H1 (cell line): Measurements from ENCODE around the gene DCTN3. TPM values are rescaled to one million over a fixed set of nuclear protein-coding genes. Genes with fewer than 3 reads are reported as not detected.

ENCODE experiments used
- CTCF ChIA-PET: fragments of 300-600 bp; sonication (Branson Sonifier 250); formaldehyde crosslinking; loops from one replicate; lab custom pipeline; 2021; ENCODE audit not compliant: partially characterized antibody; lab: Charles Lee
- POLR2A ChIA-PET: fragments of 300-600 bp; sonication (Branson Sonifier 250); formaldehyde crosslinking; loops from one replicate; lab custom pipeline; 2021; ENCODE audit warnings: inconsistent platforms; ENCODE audit not compliant: partially characterized antibody; lab: Charles Lee
- DNase-seq, 2 experiments: peaks; one replicate each; pipeline versions ENCODE4 v3.0.0 to v3.0.0-alpha.2; 2010 to 2022; ENCODE audit warnings: low spot score in 2 of 2, low read depth in 1 of 2, mixed read lengths in 1 of 2
- FAIRE-seq: peaks from 2 replicates; lab custom pipeline; 2011; peaks lifted over from hg19 to GRCh38; lab: Jason Lieb, UNC
- H2AFZ ChIP-seq: 2 replicates; pipeline ENCODE4 v1.8.1; 2012; ENCODE audit warnings: low read length, inconsistent platforms
- H2AK5ac ChIP-seq: 2 replicates; pipeline ENCODE4 v1.6.1; 2013; ENCODE audit warnings: low read depth, low read length
- H2BK120ac ChIP-seq: replicated peaks from 2 replicates; pipeline ENCODE3; 2013; ENCODE audit warnings: low read depth, low read length, inconsistent platforms
- H2BK12ac ChIP-seq: 2 replicates; pipeline ENCODE4 v1.6.1; 2013; ENCODE audit warnings: low read depth, low read length
- H2BK15ac ChIP-seq: 2 replicates; pipeline ENCODE4 v1.6.1; 2013; ENCODE audit warnings: low read length
- H2BK20ac ChIP-seq: 2 replicates; pipeline ENCODE4 v1.6.1; 2013; ENCODE audit warnings: low read length
- H2BK5ac ChIP-seq: 2 replicates; pipeline ENCODE4 v1.6.1; 2013; ENCODE audit warnings: low read depth, low read length
- H3K14ac ChIP-seq: 2 replicates; pipeline ENCODE4 v1.6.1; 2013; ENCODE audit warnings: inconsistent platforms; ENCODE audit not compliant: insufficient read length
- H3K18ac ChIP-seq: 2 replicates; pipeline ENCODE4 v1.6.1; 2013; ENCODE audit warnings: low read length; ENCODE audit errors: extremely low read depth
- H3K23ac ChIP-seq: 2 replicates; pipeline ENCODE4 v1.6.1; 2013; ENCODE audit warnings: inconsistent platforms; ENCODE audit not compliant: insufficient read length
- H3K23me2 ChIP-seq: 2 replicates; pipeline ENCODE4 v1.6.1; 2013; ENCODE audit warnings: low read depth, low read length
- H3K27ac ChIP-seq: 2 replicates; pipeline ENCODE4 v1.6.1; 2011; ENCODE audit warnings: low read depth, low read length, inconsistent platforms
- H3K27me3 ChIP-seq, 4 experiments: replicated peaks in 1 of 4; 1 replicate in 1 of 4; 2 replicates in 3 of 4; pipeline versions ENCODE4 v1.6.1 to v1.8.1; 2011 to 2013; ENCODE audit warnings: low read length in 3 of 4, mild to moderate bottlenecking in 3 of 4, inconsistent platforms in 2 of 4, mixed read lengths in 2 of 4, moderate library complexity in 1 of 4; ENCODE audit not compliant: control insufficient read depth in 3 of 4, insufficient read depth in 3 of 4; ENCODE audit errors: extremely low read depth in 1 of 4
- H3K36me3 ChIP-seq, 4 experiments: 2 replicates each; pipeline versions ENCODE4 v1.6.1 to v1.8.1; 2011 to 2013; ENCODE audit warnings: mild to moderate bottlenecking in 4 of 4, low read length in 3 of 4, moderate library complexity in 2 of 4, control low read depth in 1 of 4, inconsistent platforms in 1 of 4; ENCODE audit not compliant: insufficient read depth in 4 of 4, control insufficient read depth in 2 of 4
- H3K4ac ChIP-seq: replicated peaks from 2 replicates; pipeline ENCODE3; 2013; ENCODE audit warnings: low read length, low read depth, mixed read lengths, inconsistent platforms; ENCODE audit not compliant: insufficient read length
- H3K4me1 ChIP-seq, 4 experiments: replicated peaks in 1 of 4; 1 replicate in 1 of 4; 2 replicates in 3 of 4; pipeline versions ENCODE4 v1.6.1 to v1.8.1; 2011 to 2013; ENCODE audit warnings: low read length in 3 of 4, inconsistent platforms in 2 of 4, mixed read lengths in 1 of 4; ENCODE audit not compliant: insufficient read depth in 4 of 4, control insufficient read depth in 3 of 4
- H3K4me2 ChIP-seq, 2 experiments: 2 replicates each; pipeline versions ENCODE4 v1.6.1 to v1.8.1; 2011 to 2013; ENCODE audit warnings: low read depth in 2 of 2, low read length in 2 of 2, control low read depth in 1 of 2, inconsistent platforms in 1 of 2, mild to moderate bottlenecking in 1 of 2; ENCODE audit not compliant: insufficient read depth in 1 of 2
- H3K4me3 ChIP-seq, 4 experiments: fragments of 200-600, 300-600 bp in 1 of 4; sonication (generic), shearing (Covaris generic), sonication (Bioruptor Twin) in 1 of 4; 2 replicates each; pipeline versions ENCODE4 v1.5.1 to v1.8.1; 2011 to 2016; ENCODE audit warnings: low read length in 4 of 4, low read depth in 3 of 4, control low read depth in 2 of 4, inconsistent platforms in 2 of 4, mild to moderate bottlenecking in 2 of 4, mixed read lengths in 1 of 4, moderate library complexity in 1 of 4; ENCODE audit not compliant: insufficient read depth in 2 of 4; ENCODE audit errors: extremely low read depth in 1 of 4
- H3K56ac ChIP-seq: replicated peaks from 2 replicates; pipeline ENCODE3; 2013; ENCODE audit warnings: low read depth, mild to moderate bottlenecking, mixed read lengths, low read length, inconsistent platforms; ENCODE audit not compliant: insufficient read length
- H3K79me1 ChIP-seq: 2 replicates; pipeline ENCODE4 v1.6.1; 2013; ENCODE audit warnings: low read depth, low read length, control low read depth
- H3K79me2 ChIP-seq, 2 experiments: 2 replicates each; pipeline versions ENCODE4 v1.6.1 to v1.8.1; 2012 to 2013; ENCODE audit warnings: low read length in 2 of 2, mild to moderate bottlenecking in 2 of 2, inconsistent platforms in 1 of 2; ENCODE audit not compliant: insufficient read depth in 2 of 2, control insufficient read depth in 1 of 2
- H3K9ac ChIP-seq, 4 experiments: replicated peaks in 1 of 4; 1 replicate in 1 of 4; 2 replicates in 3 of 4; pipeline versions ENCODE4 v1.6.1 to v1.8.1; 2011 to 2013; ENCODE audit warnings: low read depth in 3 of 4, low read length in 3 of 4, control low read depth in 2 of 4, mild to moderate bottlenecking in 2 of 4, moderate library complexity in 2 of 4, inconsistent platforms in 1 of 4; ENCODE audit errors: extremely low read depth in 1 of 4
- H3K9me3 ChIP-seq, 2 experiments: 2 replicates each; pipeline versions ENCODE4 v1.6.1 to v1.8.1; 2012 to 2013; ENCODE audit warnings: mild to moderate bottlenecking in 2 of 2, moderate library complexity in 2 of 2, control low read depth in 1 of 2, inconsistent platforms in 1 of 2, low read depth in 1 of 2, low read length in 1 of 2, mixed read lengths in 1 of 2; ENCODE audit not compliant: insufficient read depth in 2 of 2
- H4K20me1 ChIP-seq, 2 experiments: replicated peaks in 1 of 2; 2 replicates each; pipeline versions ENCODE3 to v1.8.1; 2011 to 2013; ENCODE audit warnings: inconsistent platforms in 2 of 2, low read length in 2 of 2, mild to moderate bottlenecking in 1 of 2; ENCODE audit not compliant: insufficient read depth in 2 of 2, control insufficient read depth in 1 of 2
- H4K5ac ChIP-seq: 2 replicates; pipeline ENCODE4 v1.6.1; 2013; ENCODE audit warnings: low read length, low read depth, mixed read lengths, inconsistent platforms; ENCODE audit not compliant: insufficient read length
- H4K8ac ChIP-seq: 2 replicates; pipeline ENCODE4 v1.8.0; 2013; ENCODE audit warnings: mild to moderate bottlenecking, moderate library complexity, low read length, inconsistent platforms; ENCODE audit not compliant: insufficient read depth; ENCODE audit errors: extremely low read depth
- H4K91ac ChIP-seq: replicated peaks from 2 replicates; pipeline ENCODE3; 2013; ENCODE audit warnings: low read length, mixed read lengths, inconsistent platforms; ENCODE audit not compliant: insufficient read length
- BACH1 ChIP-seq: IDR thresholded peaks from 2 replicates; pipeline ENCODE4 v1.6.1; 2012; ENCODE audit warnings: low read length, improper control_type of control experiment
- EZH2 ChIP-seq: fragments of 200-600 bp; sonication (generic); IDR thresholded peaks from 2 replicates; pipeline ENCODE4 v1.7.1; 2012; ENCODE audit warnings: low read depth, mild to moderate bottlenecking, moderate library complexity, low read length, inconsistent platforms; ENCODE audit not compliant: severe bottlenecking
- GTF2F1 ChIP-seq: IDR thresholded peaks from 2 replicates; pipeline ENCODE4 v1.6.1; 2012; ENCODE audit warnings: low read depth, low read length, improper control_type of control experiment, borderline replicate concordance
- HDAC2 ChIP-seq, 2 experiments: fragments of 300-600 bp in 1 of 2; sonication (generic) in 1 of 2; IDR thresholded peaks; 2 replicates each; pipeline ENCODE4 v1.6.1; 2011 to 2012; ENCODE audit warnings: low read depth in 2 of 2, low read length in 2 of 2, mild to moderate bottlenecking in 2 of 2, moderate library complexity in 2 of 2, borderline replicate concordance in 1 of 2, inconsistent platforms in 1 of 2
- HDAC6 ChIP-seq: IDR thresholded peaks from one replicate; pipeline ENCODE4 v1.7.1; 2012; ENCODE audit warnings: low read depth, mild to moderate bottlenecking, inconsistent platforms, low read length, moderate library complexity
- JUN ChIP-seq: IDR thresholded peaks from 2 replicates; pipeline ENCODE4 v1.6.1; 2011; ENCODE audit warnings: low read depth, mild to moderate bottlenecking, improper control_type of control experiment, low read length
- JUND ChIP-seq: IDR thresholded peaks from 2 replicates; pipeline ENCODE4 v1.6.1; 2011; ENCODE audit warnings: mild to moderate bottlenecking, improper control_type of control experiment, low read length
- SP2 ChIP-seq: IDR thresholded peaks from 2 replicates; pipeline ENCODE4 v1.6.1; 2012; ENCODE audit warnings: mild to moderate bottlenecking, low read length, inconsistent platforms
- SUZ12 ChIP-seq: fragments of 200-600 bp; sonication (generic); IDR thresholded peaks from 2 replicates; pipeline ENCODE4 v1.6.1; 2012; ENCODE audit warnings: mild to moderate bottlenecking, inconsistent platforms, low read length, moderate library complexity, mixed read lengths
- TAF7 ChIP-seq: optimal IDR thresholded peaks from 2 replicates; pipeline ENCODE3; 2011; ENCODE audit warnings: low read depth, mild to moderate bottlenecking, inconsistent platforms, low read length, moderate library complexity, borderline replicate concordance
- YY1 ChIP-seq: IDR thresholded peaks from 2 replicates; pipeline ENCODE4 v1.6.1; 2011; ENCODE audit warnings: low read depth, mild to moderate bottlenecking, low read length
- WGBS, 2 experiments: shearing (Covaris generic) in 1 of 2; methylation state at CpG; one replicate each; pipeline versions ENCODE4 v1.1.6 to v1.1.7; 2013 to 2015; ENCODE audit warnings: low lambda C conversion rate in 2 of 2, mixed read lengths in 2 of 2, inconsistent platforms in 1 of 2, low coverage in 1 of 2, missing lambda C conversion rate in 1 of 2; ENCODE audit not compliant: insufficient replicate concordance in 2 of 2, insufficient coverage in 1 of 2, insufficient read length in 1 of 2; ENCODE audit errors: extremely low coverage in 1 of 2, missing lambda C conversion rate in 1 of 2; 5-methylcytosine and 5-hydroxymethylcytosine counted together
- polyA plus RNA-seq, 7 experiments: library from polyadenylated mRNA; depleted of rRNA in 3 of 7; stranded (reverse) in 5 of 7; unstranded in 2 of 7; fragments of >200 nt in 5 of 7; fragments of 200-250 nt in 2 of 7; gene quantifications; 1 replicate in 5 of 7; 2 replicates in 1 of 7; 4 replicates in 1 of 7; pipeline versions ENCODE4 v1.2.1 to v1.2.3, GENCODE V29; 2011 to 2013; ENCODE audit warnings: missing spikeins in 2 of 7, mixed read lengths in 2 of 7
- total RNA-seq: library from RNA; stranded (reverse); fragmentation: NEBNext Ultra II Directional; extraction: Animal tissue kit (Norgen Biotek cat#: 25700); gene quantifications from 2 replicates; pipeline ENCODE4 v1.2.1, GENCODE V29; 2021
- TF ChIP-seq, protein P1 (sequence below): IDR thresholded peaks from 2 replicates; pipeline ENCODE4 v1.6.1; 2012; ENCODE audit warnings: inconsistent platforms

Gene DCTN3
- total and polyA plus RNA-seq, 2 of the 8 experiments (the other 6 are each of a cell fraction or from before 2014, with no cell fraction given) = 25.6 to 39.2 TPM

DNA sequence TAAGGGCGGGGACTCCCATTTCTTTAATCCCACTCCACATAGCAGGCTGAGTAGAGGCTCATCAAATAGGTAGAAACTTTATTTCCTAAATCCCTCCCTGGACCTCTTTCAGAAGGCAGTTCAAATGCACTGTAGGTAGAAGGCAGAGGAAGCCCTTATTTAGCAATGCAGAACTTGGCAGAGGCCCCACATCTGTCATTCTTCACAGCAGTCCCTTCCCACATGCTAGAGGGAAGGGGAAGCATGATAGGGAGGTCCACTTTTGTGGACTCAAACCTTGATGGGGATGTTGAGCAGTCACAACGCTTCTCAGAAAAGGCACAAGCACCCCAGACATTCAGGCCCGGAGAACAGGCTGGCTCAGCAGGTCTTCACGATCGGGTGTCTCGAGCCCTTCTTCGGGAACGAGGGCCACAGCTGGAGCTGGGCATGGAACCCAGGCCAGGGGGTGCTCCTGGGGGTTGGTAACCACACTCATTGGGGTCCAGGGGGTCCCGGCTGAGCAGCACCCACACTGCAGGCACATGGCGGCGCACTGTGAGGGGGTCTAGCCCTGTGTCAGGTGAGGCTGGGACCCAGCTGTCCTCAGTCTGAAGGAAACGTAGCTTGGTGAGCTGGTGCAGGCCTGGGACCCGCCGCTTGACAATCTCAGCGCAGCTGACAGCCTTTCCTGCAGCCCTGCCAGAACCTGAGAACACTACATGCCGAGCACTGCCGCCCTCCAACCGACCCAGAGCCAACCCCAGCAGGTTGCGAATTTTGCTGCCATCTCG, 9.7 kb downstream of the DCTN3 start:
- DNase-seq (no peak), FAIRE-seq (no peak)
- H3K14ac ChIP-seq = no peak overlapping the region
- H3K56ac ChIP-seq = no peak overlapping the region
- no peaks in the 10 kb centered on the region for H3K36me3 ChIP-seq
- no peak overlapping the region for H4K5ac ChIP-seq
- CTCF ChIA-PET = interaction anchor here (0.6 to 16.9 kb wide), 12 partner anchors 8 to 207 kb away, joined by 3 to 401 read pairs (median 6); partner anchors contain the start of genes ARID3C, DCTN3 and SIGMAR1
- H3K4me2 ChIP-seq = peak overlapping the region; percentile 81 to 94
- no peak overlapping the region for H4K91ac ChIP-seq
- WGBS, 2 experiments = 90% methylated on average over 20 of the region's 20 CpGs; no CpG with 5 or more reads in 1 of the 2 experiments
- H4K8ac ChIP-seq = no peak overlapping the region
- H2AK5ac ChIP-seq = no peak overlapping the region
- no peak overlapping the region for H3K9ac ChIP-seq
- no peaks in the 10 kb centered on the region for H3K79me1 ChIP-seq
- H3K23me2 ChIP-seq = peaks cover 10% of the 10 kb centered on the region; the same call in 1 of the 2 replicates
- no peaks in the 10 kb centered on the region for H3K79me2 ChIP-seq
- H2BK120ac ChIP-seq = no peak overlapping the region
- no peak overlapping the region for H2BK5ac ChIP-seq
- no peaks in the 10 kb centered on the region for H4K20me1 ChIP-seq
- H3K27me3 ChIP-seq = peaks cover 0 to 6% (median 2%) of the 10 kb centered on the region in 4 experiments; a peak in 2 of 7 replicates
- H2BK15ac ChIP-seq = no peak overlapping the region
- no peak overlapping the region for H3K4ac ChIP-seq
- H3K9me3 ChIP-seq = no peaks in the 10 kb centered on the region
- no peak overlapping the region for H2BK20ac ChIP-seq
- H3K23ac ChIP-seq = no peak overlapping the region
- H3K18ac ChIP-seq = no peak overlapping the region
- no peak overlapping the region for H3K27ac ChIP-seq
- peaks cover 0 to 11% (median 6%) of the 10 kb centered on the region in 4 experiments; a peak in 6 of 7 replicates for H3K4me1 ChIP-seq
- peak overlapping the region in 3 of 4 experiments; percentile 78 to 87 (median 85); a peak in 6 of 8 replicates for H3K4me3 ChIP-seq
- H2BK12ac ChIP-seq = no peak overlapping the region
- POLR2A ChIA-PET = interaction anchor here (0.7 to 3.4 kb wide), 6 partner anchors 20 to 100 kb away, joined by 3 to 17 read pairs (median 3); no protein-coding TSS in a partner anchor
- H2AFZ ChIP-seq = no peak overlapping the region
- no peak for TF ChIP-seq HDAC2 (IDR thresholded peaks at IDR 0.05; ENCODE audit: borderline replicate concordance in 1 of 2, low read depth in 2 of 2, low read length in 2 of 2)
- TF ChIP-seq GTF2F1 = no peak
- TF ChIP-seq YY1 = no peak
- TF ChIP-seq SUZ12 = no peak
- no peak for TF ChIP-seq TAF7
- TF ChIP-seq HDAC6 = no peak
- no peak for TF ChIP-seq EZH2
- no peak for TF ChIP-seq BACH1
- no peak for TF ChIP-seq JUND
- no peak for TF ChIP-seq SP2
- no peak for TF ChIP-seq JUN
- TF ChIP-seq, protein P1, sequence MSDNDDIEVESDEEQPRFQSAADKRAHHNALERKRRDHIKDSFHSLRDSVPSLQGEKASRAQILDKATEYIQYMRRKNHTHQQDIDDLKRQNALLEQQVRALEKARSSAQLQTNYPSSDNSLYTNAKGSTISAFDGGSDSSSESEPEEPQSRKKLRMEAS = no peak
